Keratinocyte (primary cell): ENCODE results near the gene LAMA4.

Experiments
- CTCF ChIP-seq, 3 experiments: IDR thresholded peaks in 1 of 3; conservative IDR thresholded peaks in 1 of 3; optimal IDR thresholded peaks in 1 of 3; 2 replicates in 2 of 3; 3 replicates in 1 of 3; pipeline versions ENCODE3 to v1.5.1; 2011; ENCODE audit warnings: low read length in 3 of 3, mild to moderate bottlenecking in 3 of 3, moderate library complexity in 2 of 3, control low read depth in 1 of 3, inconsistent platforms in 1 of 3; ENCODE audit not compliant: insufficient read depth in 2 of 3; ENCODE audit errors: extremely low read depth in 1 of 3
- EZH2 ChIP-seq: IDR thresholded peaks from one replicate; pipeline ENCODE4 v1.6.1; 2012; ENCODE audit warnings: inconsistent platforms, mild to moderate bottlenecking, low read length, moderate library complexity

- TF ChIP-seq CTCF (optimal IDR thresholded peaks at IDR 0.05 in 1 of 3, IDR thresholded peaks at IDR 0.05 in 1 of 3, conservative IDR thresholded peaks at IDR 0.05 in 1 of 3; ENCODE audit: extremely low read depth in 1 of 3, insufficient read depth in 2 of 3, low read length in 3 of 3) (no peak), EZH2 (no peak)
Measured at GRCh38 chr6:112269979-112270566, 15.7 kb upstream of the LAMA4 start.
